Uterus (tissue), 2 donors: ENCODE results near the gene SELL.

ENCODE experiments used
- POLR2A ChIP-seq, 2 donors: fragments of 450-650 bp; IDR thresholded peaks; one replicate each; pipeline ENCODE4 v1.6.1; 2016; ENCODE audit warnings: antibody characterized with exemption in 2 of 2, mild to moderate bottlenecking in 1 of 2, moderate library complexity in 1 of 2
- TF ChIP-seq, protein P1 (sequence below), 4 experiments: fragments of 200-600 bp in 2 of 4; fragments of 450-650 bp in 2 of 4; sonication (generic) in 2 of 4; IDR thresholded peaks; one replicate each; pipeline ENCODE4 v1.5.1; 2016 to 2019; ENCODE audit warnings: antibody characterized with exemption in 4 of 4, mild to moderate bottlenecking in 2 of 4, moderate library complexity in 1 of 4

DNA sequence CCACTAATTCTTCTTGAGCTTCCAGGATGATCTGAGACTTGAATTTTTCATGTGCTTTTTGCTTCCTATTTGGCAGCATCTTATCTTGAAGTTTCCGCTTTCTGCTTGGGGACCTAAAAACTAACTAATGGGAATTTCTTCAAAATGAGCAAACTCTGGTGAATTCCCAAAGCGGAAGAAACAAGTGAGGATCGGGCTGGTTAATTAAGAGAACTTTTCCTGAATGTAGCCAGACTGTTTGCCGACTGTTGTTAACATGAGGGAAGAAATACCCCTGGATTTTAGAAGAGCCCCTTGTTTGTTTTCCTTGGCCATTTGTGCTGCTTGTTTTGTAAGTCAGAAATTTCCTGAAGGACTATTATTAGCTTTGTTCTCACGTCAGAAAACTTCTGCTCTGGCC is 28.6 kb upstream of the SELL start:
- TF ChIP-seq, protein P1, sequence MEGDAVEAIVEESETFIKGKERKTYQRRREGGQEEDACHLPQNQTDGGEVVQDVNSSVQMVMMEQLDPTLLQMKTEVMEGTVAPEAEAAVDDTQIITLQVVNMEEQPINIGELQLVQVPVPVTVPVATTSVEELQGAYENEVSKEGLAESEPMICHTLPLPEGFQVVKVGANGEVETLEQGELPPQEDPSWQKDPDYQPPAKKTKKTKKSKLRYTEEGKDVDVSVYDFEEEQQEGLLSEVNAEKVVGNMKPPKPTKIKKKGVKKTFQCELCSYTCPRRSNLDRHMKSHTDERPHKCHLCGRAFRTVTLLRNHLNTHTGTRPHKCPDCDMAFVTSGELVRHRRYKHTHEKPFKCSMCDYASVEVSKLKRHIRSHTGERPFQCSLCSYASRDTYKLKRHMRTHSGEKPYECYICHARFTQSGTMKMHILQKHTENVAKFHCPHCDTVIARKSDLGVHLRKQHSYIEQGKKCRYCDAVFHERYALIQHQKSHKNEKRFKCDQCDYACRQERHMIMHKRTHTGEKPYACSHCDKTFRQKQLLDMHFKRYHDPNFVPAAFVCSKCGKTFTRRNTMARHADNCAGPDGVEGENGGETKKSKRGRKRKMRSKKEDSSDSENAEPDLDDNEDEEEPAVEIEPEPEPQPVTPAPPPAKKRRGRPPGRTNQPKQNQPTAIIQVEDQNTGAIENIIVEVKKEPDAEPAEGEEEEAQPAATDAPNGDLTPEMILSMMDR (IDR thresholded peaks at IDR 0.05): no peak
- no peak for TF ChIP-seq POLR2A (IDR thresholded peaks at IDR 0.05)
